GOT3 (cell line): ENCODE data around the gene INO80D.
"Not testable (repeated sequence)": the region's sequence is repeated elsewhere in the genome, so short reads cannot be mapped to it uniquely, and the experiment has no call there.

Experiments
- DNase-seq: peaks from one replicate; lab custom pipeline; 2025; ENCODE audit warnings: mixed read lengths; lab: John Stamatoyannopoulos, UW

The INO80D gene

DNA sequence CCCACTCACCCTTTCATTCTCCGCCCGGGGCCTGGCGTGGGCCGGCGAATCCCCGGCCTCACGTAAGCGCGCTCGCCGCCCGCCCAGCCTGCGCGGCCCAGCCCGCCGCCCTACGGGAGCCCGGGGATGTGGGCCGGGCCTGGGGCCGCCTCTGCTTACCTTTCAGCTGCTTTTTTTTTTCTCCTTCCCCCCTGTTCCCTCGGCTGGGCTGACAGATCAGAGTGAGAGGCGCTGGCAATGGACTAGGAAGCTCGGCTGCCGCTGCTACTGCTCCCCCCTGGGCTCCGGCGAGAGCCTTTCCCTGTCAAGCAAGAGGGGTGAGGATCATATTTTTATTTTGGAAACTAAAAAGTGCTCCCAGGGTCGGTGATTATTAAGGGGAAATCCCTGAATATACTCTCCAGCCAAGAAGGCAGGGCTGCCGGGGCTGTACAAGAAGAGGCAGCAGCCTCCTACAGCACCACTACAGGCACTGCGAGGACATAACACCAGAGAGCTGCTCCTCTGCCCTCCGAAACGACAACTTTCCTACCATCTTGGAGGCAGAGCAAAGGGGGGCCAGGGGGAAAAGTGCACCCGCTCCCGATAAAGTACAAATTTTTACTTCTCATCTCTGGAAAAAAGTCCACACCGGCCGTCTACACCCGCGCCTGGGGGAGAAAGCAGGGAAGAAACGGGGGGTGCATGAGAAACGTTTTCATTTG lies at the start of gene INO80D:
TSS of gene INO80D (minus strand) at position 433 of the 704 bp plus-strand sequence. CDS start 23,158 bp downstream, outside the sequence.
- peak; percentile 44 for DNase-seq

GRCh38 chr2:206127656-206128055 lies 41.7 kb upstream of the INO80D start:
- DNase-seq = no peak

DNA sequence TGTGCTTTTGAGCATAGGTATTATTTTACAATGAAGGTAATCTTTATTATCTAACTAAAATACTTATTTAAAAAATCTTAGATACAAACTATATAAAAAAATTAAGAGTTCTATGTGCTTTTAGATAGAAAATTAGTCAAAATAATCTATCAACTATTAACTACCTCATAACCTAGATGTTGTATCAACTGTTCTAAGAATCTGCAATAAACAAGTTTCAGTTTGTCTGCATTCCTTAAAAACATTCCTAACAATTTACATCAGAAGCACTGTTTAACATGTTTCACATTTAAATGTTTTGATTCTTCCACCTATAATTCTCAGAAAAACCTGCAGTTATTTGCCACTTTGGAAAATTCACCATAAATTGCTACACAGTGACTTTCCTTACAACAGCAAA lies 39.9 kb upstream of the INO80D start:
- no peak for DNase-seq

DNA sequence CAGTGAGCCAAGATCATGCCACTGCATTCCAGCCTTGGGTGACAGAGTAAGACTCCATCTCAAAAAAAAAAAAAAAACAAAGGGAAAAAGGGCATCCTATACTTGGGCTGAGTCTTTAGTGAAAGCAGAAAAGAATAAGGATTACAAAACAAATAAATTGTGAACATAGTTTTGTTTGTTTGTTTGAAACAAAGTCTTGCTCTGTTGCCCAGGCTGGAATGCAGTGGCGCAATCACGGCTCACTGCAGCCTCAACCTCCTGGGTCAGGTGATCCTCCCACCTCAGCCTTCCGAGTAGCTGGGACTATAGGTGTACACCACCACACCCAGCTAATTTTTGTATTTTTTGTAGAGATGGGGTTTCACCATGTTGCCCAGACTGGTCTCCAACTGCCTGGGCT lies 36.6 kb upstream of the INO80D start:
- DNase-seq = not testable (repeated sequence)

DNA sequence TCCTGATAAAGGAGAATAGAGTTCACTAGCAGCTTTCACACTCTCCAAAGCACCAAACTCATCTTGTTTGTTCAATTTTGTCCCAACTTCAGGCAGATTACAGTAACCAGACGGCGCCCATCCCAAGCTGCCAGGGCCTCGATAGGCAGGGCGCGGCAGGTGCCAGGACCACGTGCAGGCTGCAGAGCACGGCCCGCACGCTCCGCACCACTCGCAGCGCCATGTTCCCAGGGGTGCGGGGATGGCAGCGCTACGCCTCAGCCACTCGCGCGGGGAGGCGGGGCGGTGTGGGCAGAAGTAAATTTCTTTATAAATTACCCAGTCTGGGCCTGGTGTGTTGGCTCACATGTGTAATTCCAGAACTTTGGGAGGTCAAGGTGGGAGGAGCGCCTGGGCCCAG lies 30.3 kb upstream of the INO80D start:
- no peak for DNase-seq

DNA sequence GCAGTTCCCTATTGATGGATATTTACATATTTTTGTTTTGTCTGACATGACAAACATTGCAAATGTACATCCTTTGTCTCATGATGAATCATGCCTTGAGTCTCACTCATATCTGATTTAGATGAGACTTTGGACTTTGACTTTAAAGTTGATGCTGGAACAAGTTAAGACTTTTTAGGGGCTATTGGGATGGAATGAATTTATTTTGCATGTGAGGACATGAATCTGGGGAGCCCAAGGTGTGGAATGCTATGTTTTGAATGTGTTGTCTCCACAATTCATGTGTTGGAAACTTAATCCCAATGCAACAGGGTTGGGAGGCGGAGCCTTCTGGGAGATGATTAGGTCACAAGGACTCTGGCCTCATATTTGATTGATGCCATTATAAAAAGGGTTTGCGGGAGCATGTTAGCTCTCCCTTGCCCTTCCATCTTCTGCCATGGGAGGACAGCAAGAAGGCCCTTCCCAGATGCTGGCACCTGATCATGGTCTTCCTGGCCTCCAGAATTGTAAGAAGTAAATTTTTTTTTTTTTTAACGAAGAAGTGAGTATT lies 29.1 kb upstream of the INO80D start:
- DNase-seq = no peak

GRCh38 chr2:206112846-206113547 lies 27.0 kb upstream of the INO80D start:
- DNase-seq = no peak

GRCh38 chr2:206112108-206112507 lies 26.1 kb upstream of the INO80D start:
- no peak for DNase-seq

DNA sequence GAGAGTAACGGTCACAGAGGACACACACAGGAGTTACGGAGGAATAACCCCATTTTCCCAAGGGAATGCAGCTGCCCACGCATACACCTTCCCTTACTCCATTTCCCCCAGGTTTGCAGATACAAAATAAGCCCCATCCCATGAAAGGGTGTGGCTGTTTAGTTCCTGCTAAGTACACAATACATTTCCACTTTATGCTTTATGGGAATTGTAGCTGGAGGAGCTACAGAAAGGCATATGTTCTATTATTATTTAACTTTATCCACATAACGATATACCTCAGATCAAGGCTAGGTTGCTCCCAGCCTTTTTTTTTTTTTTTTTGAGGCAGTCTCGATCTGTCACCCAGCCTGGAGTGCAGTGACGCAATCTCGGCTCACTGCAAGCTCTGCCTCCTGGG lies 22.7 kb upstream of the INO80D start:
- no peak for DNase-seq

- DNase-seq = no peak
Observed at GRCh38 chr2:206105541-206105940, 19.6 kb upstream of the INO80D start.

GRCh38 chr2:206105038-206105437 lies 19.1 kb upstream of the INO80D start:
- no peak for DNase-seq

GRCh38 chr2:206098872-206099271 lies 12.9 kb upstream of the INO80D start:
- not testable (repeated sequence) for DNase-seq

- no peak for DNase-seq
Observed at GRCh38 chr2:206098471-206098870, 12.5 kb upstream of the INO80D start.

- no peak for DNase-seq
Observed at GRCh38 chr2:206096876-206097275, 10.9 kb upstream of the INO80D start.

DNA sequence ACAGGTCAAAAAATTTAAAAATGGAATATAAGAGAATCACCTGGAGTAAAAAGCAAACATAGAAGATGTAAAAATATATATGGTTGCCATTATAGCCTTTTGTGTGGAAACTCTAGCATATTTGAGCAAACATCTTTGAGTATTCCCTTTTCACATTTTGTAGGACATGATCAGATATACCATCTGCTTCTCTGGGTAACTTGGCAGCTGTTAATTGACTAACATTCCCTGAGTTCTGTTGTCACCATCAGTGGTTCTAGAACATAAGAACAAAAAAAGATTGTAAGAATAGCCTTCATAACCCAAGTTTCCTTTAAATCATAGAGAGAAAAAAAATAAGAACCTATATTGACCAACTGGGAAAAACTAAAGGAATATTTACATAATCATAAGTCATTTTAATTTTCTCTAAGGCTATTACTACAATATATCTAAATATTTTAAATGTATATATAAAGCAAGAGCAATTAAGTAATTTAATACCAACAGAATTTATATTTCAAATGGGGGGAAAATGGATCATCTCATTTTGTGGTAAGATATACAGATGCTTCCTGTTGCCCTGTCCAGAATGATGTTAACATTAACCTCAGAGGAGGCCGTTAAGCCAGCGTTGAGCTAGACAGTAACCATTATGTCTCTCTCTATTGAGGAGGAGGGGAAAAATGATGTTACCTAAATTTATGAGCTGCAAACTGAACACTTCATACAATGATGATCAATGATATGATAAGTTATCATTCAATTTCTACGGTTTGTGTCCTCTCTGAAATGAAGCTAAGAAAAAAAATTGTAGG lies 9.8 kb upstream of the INO80D start:
- DNase-seq = no peak

- DNase-seq = no peak
Observed at GRCh38 chr2:206092297-206092696, 6.3 kb upstream of the INO80D start.

DNA sequence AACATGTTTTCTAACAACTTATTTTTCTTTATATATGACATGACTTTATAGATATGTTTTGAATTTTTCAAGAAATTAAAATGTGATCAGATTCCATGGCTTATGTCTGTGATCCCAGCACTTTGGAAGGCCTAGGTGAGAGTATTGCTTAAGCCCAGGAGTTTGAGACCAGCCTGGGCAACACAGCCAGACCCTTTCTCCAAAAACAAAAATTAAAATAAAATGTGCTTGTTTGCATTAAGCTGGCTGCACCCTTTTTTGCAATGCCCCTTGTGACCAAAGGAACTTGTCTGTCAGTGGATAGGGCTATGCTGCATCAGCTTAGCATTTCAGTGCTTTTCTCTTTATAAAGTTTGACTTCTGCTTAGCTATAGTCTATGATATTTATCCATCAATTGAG lies 2.3 kb upstream of the INO80D start:
- no peak for DNase-seq

- DNase-seq = no peak
Observed at GRCh38 chr2:206086716-206087350, 859 bp upstream of the INO80D start.

DNA sequence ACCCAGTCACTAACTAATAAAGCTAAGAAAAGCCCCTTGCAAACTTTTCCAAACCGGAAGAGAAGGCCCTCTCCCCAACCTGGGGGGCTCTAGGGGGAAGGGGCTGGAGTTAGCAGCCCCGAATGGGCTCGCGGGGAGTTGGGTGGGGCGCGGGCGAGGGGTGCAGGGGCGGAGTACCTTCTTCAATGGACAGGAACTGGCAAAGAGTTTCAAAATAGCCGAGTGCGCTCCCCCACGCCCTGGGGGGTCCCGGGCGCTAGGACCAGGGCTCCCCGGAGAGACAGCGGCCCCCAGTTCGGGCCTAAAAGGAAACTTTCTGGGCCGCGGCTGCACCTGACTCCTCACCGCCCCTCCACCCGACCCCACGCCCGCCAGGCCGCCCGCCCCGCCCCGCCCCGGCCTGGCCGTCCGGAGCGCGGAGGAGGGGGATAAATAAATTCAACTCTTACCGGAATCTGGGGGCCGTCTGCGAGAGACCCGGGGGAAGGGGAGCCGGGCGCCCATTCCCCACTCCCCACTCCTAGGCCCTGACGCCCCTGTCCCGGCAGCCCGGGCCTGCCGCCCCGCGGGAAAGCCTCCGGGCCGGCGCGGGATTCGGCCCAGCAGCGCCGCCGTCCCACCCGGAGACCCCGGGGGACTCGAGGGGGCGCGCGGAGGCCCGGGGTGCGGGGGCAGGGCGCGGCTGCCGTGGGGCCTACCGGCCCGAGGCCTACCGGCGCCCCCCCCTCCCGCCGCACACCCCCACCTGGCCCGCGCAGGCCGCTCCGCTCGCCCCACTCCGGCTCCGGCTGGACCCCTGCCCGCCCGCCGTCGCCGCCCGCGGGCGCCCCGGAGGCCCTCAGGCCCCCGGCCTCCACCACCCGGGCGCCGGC lies 868 bp downstream of the INO80D start:
- DNase-seq = peak; percentile 11

DNA sequence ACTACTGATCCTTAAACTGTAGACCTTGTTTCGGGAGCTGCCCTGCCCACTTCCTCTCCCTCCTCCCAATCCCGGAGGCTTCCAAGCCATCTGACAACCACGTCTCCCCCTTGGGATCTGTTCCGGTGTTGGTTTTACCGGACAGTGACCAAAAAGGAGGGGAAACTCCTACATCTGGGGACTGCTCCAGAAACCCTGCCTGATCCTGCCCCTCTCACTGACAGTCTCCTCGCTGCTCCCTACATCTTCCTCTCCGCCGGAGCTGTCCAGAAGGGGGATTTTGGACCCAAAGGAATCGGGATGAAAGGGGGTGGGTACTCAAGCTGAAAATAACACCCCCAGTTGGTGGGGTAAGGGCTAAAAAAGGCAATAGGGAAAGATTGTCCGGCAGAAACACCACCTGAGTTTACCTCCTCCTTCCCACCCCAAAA lies 1.5 kb downstream of the INO80D start:
- DNase-seq = no peak
